ENCODE results near the gene ESYT3.

The ESYT3 gene

DNA sequence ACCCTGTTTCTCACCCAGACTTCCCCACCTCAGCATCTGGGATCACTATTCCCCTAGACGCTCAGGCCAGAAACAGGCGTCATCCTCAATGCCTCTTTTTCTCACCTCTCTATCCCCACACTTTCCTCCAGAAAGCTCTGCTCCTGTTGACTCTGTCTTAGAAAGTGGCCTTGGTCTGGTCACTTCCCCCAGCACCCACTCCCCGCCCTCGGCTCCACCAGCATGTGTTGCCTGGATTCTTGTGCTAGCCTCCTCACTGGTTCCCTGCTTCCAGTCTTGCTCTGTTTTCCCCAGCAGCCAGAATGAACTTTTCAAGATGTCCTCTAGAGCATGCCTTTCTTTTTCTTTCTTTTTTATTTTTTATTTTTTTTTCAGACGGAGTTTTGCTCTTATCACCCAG, 39.7 kb upstream of the ESYT3 start:
- H3K4me3 ChIP-seq (ENCODE audit: control insufficient read depth, low read depth, low read length), result no peak overlapping the region
- TF ChIP-seq, protein P1, sequence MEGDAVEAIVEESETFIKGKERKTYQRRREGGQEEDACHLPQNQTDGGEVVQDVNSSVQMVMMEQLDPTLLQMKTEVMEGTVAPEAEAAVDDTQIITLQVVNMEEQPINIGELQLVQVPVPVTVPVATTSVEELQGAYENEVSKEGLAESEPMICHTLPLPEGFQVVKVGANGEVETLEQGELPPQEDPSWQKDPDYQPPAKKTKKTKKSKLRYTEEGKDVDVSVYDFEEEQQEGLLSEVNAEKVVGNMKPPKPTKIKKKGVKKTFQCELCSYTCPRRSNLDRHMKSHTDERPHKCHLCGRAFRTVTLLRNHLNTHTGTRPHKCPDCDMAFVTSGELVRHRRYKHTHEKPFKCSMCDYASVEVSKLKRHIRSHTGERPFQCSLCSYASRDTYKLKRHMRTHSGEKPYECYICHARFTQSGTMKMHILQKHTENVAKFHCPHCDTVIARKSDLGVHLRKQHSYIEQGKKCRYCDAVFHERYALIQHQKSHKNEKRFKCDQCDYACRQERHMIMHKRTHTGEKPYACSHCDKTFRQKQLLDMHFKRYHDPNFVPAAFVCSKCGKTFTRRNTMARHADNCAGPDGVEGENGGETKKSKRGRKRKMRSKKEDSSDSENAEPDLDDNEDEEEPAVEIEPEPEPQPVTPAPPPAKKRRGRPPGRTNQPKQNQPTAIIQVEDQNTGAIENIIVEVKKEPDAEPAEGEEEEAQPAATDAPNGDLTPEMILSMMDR (conservative IDR thresholded peaks at IDR 0.05; ENCODE audit: control insufficient read depth, insufficient read depth, low read depth, low read length), result no peak
- no peak for DNase-seq (ENCODE audit: low read depth)

DNA sequence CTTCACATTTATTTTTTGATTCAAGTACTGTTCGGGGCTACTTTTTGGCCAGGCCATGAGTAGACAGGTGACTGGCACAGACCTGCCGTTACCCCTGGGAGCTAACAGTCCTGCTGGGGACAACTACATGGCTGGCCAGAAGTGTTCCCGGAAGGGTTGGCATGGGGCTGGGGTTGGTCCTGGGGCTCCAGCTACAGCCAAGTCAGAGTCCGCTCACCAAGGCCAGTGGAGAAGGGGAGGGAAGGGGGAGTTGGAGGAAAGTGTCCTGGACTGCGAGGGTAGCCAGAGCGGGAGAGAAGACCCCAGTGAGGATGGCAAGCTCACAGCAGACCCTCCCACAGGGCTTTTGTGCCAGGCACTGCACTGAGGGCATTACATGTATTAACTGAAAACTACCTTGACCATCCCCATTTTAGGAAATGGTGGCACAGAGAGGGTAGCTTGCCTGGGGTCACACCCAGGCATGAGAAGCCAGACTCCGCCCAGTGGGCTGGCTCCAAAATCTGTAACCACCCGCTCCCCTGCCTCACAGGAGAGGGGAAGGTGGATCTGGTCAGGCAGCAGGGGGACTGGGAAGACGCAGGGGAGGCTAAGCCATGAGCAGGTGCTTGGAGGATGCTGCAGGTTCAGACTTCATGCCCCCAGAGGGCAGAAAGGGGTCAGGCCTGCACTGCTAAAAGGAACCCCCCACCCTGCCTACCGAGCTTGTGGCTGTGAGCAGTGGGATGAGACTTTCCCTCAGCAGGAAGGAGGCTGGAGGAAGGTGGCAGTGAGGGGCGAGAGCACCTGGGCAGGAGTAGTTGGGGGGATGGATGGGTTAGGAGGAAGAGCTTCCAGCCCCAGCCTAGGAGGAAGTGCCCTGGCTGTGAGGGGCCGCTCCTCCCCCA, 38.3 kb upstream of the ESYT3 start:
- TF ChIP-seq, protein P1 (conservative IDR thresholded peaks at IDR 0.05; ENCODE audit: control insufficient read depth, insufficient read depth, low read depth, low read length), result no peak
- H3K4me3 ChIP-seq (ENCODE audit: control insufficient read depth, low read depth, low read length), result no peak overlapping the region
- DNase-seq (ENCODE audit: low read depth), result no peak

DNA sequence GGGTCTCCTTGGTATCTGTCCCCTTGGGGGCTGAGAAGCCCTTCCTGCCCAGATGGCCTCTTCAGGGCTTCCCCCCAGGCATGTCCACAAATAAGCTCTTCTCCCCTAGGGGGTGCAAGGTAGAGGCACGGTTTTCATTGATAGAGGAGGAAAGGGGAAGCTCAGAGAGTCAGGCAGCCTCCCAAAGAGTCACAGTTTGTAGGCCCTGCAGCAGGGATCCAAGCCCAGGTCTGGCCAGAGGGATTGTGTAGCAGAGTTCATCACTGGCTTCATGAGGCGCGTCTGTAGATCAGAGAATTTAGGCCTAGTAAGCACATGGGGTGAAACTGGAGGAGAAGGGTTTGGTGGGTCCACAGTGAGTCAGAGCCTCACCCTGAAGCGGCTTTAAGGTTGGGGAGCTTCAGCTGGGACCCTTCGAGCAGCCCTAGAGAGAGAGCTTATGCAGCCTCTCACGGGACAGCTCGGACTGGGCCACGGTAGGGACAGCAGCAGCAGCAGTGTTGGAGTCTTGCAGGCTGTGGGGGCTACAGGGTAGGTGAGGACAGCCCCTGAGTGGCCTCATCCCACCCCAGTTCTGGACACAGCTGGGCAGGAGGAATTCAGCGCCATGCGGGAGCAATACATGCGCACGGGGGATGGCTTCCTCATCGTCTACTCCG, 37.5 kb upstream of the ESYT3 start:
- no peak overlapping the region for H3K4me3 ChIP-seq (ENCODE audit: control insufficient read depth, low read depth, low read length)
- no peak for DNase-seq (ENCODE audit: low read depth)
- TF ChIP-seq, protein P1 (conservative IDR thresholded peaks at IDR 0.05; ENCODE audit: control insufficient read depth, insufficient read depth, low read depth, low read length), result no peak

DNA sequence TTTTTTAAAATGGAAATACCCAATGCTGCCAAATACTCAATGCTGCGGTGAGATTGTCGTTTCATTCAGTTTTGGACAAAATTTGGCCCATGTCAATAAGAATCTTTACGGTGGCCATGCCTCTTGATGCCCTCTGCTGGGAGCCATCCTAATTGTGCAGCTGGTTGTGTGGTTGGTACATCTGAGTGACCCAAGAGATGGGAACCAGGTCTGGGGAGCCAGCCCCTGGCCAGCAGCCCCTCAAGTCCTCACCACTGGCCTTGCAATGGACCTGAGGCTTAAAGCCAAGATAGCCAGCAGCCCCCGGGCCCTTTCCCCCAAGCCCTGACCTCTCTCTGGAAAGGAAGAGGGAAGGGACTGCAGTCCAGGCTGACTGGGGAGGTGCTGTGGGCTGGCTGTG, 36.4 kb upstream of the ESYT3 start:
- TF ChIP-seq, protein P1 (conservative IDR thresholded peaks at IDR 0.05; ENCODE audit: control insufficient read depth, insufficient read depth, low read depth, low read length), result no peak
- H3K4me3 ChIP-seq (ENCODE audit: control insufficient read depth, low read depth, low read length), result no peak overlapping the region
- DNase-seq (ENCODE audit: low read depth), result no peak

DNA sequence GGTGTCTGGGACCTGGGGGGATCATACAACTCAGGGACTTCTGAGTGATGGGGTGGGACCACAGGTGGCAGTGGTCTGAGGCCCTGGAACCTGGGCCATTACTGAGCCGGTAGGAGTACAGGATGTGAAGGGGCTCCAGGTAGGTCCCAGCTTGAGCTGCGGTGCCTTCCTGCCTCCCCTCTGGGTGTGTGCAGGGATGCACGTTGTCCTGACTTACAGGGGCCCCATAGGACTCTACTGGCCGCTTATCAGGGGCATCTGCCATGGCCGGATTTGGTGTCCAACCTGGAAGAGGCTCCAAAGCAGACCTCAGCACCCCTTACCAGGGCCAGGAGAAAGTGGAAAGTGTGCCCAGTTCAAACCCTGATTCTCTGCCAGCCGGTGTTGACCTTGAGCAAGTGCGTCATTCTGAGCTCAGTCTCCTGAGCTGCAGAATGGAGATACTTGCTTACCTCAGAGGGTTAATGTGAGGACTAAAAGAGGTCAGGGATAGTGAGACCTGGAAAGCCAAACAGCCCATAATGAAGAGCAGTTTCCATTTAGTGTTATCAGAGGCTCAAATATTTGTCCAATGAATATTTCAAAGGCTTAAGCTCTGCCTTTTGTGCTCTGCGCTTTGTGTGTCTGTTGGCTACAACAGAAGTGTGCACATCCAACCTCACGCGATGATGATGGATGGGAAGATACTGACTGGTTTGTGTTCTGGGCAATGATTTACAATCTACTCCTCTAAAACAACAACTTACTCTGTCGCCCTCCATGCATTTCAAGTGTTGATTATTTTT, 35.4 kb upstream of the ESYT3 start:
- TF ChIP-seq, protein P1 (conservative IDR thresholded peaks at IDR 0.05; ENCODE audit: control insufficient read depth, insufficient read depth, low read depth, low read length), result no peak
- no peak overlapping the region for H3K4me3 ChIP-seq (ENCODE audit: control insufficient read depth, low read depth, low read length)
- DNase-seq (ENCODE audit: low read depth), result no peak

DNA sequence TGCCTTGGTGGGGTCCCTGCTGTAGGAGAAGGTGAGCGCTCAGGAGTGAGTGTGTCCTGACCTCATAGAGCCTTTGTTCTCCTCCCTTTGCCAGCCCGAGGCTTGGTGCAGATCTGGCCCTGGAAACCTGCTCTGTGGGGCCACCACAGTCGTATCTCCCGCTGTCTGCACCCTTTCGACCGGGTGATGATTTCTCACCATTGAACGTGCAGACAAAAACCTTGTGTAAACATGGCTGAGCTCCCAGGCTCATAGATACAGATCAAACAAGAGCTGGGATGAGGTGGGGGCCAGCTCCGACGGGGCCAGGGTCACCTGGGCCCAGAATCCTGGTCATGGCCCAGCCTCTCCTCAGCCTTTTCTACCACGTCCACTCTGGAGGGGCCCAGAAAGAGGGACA, 34.6 kb upstream of the ESYT3 start:
- H3K4me3 ChIP-seq (ENCODE audit: control insufficient read depth, low read depth, low read length), result no peak overlapping the region
- no peak for DNase-seq (ENCODE audit: low read depth)

More for the DNA sequence above, 34.6 kb upstream of the ESYT3 start:
- TF ChIP-seq, protein P1 (conservative IDR thresholded peaks at IDR 0.05; ENCODE audit: control insufficient read depth, insufficient read depth, low read depth, low read length), result no peak
